Measurements from ENCODE around the gene HSPG2.
"Not testable (repeated sequence)": the region's sequence is repeated elsewhere in the genome, so short reads cannot be mapped to it uniquely, and the experiment has no call there.

The HSPG2 gene

DNA sequence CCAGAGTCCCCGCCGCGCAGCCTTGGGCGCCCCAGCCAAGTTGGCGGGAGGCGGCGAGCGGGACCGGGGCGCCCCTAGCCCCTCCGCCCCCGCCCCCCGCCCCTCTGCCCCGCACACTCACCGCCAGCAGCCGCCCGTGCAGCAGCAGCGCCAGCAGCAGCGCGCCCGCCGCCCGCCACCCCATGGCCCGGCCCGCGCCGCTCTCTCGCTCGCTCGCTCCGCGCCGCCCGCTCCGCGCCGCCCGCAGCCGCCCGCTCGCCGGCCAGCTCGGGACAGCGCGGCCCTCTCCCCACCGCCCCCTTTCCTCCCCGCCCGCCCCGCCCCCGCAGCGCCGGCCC lies at the start of gene HSPG2:
Gene HSPG2, minus strand, starts transcription at position 277 of the 338 bp plus-strand sequence. Its CDS starts 93 bp downstream, at position 184.
- H3K27ac ChIP-seq: peak within 1 kb of the TSS; percentile 39; the same call in 1 of the 2 replicates
- TF ChIP-seq CTCF (IDR thresholded peaks at IDR 0.05) (no peak), ZFX (IDR thresholded peaks at IDR 0.05; ENCODE audit: borderline replicate concordance) (no peak)

GRCh38 chr1:21986386-21986785 lies 49.3 kb upstream of the HSPG2 start:
- not testable (repeated sequence) for H3K27ac ChIP-seq

DNA sequence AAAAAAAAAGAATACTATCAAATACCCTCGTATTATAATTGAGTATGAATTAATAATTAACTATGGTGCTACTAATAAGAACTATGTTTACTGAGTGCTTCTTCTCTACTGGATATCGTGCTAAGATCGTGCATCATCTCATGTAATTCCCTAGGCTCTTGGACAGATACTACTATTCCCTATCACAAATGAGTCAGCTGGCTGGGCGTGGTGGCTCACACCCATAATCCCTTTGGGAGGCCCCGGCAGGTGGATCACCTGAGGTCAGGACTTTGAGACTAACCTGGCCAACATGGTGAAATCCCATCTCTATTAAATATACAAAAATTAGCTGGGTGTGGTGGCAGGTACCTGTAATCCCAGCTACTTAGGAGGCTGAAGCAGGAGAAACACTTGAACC lies 48.8 kb upstream of the HSPG2 start:
- not testable (repeated sequence) for H3K27ac ChIP-seq

GRCh38 chr1:21983539-21983938 lies 46.4 kb upstream of the HSPG2 start:
- not testable (repeated sequence) for H3K27ac ChIP-seq

DNA sequence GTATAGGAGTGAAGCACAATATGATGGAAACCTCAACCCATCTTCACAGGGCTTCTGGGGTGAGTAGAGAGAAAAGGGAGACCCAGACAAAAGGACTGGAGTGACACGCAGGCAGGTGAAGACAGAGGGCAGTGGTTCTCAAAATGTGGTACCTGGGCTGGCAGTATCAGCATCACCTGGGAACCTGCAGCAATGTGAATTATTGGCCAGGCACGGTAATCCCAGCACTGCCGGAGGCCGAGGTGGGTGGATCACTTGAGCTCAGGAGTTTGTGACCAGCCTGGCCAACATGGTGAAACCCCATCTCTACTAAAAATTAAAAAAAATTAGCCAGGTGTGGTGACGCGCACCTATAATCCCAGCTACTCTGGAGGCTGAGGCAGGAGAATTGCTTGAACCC lies 45.0 kb upstream of the HSPG2 start:
- TF ChIP-seq CTCF (IDR thresholded peaks at IDR 0.05): 0 out of 2 replicates have a peak, but pooled peaks have one; percentile 5

DNA sequence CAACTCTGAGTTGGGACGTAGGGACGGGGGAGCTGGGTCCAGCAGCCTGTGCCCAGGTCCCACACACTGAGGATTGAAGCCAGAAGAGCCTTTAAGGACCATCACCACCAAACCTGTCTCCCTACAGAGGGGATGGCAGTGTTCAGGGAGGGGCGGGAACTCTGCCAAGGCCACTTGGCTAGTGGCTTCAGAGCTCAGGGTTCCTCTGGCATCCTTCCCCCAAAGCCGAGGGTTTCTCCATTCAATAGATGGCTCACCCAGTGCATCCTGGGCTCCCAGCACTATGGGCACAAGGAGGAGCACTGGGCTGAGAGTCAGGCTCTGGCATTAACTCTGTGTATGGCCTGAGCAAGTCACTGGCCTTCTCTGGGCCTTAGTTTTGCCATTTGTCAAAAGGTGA lies 44.1 kb upstream of the HSPG2 start:
- not testable (repeated sequence) for H3K27ac ChIP-seq

More for the DNA sequence above, 45.0 kb upstream of the HSPG2 start:
- H3K27ac ChIP-seq: not testable (repeated sequence)

- H3K27ac ChIP-seq: not testable (repeated sequence)
Observed at GRCh38 chr1:21980515-21981220, 43.6 kb upstream of the HSPG2 start.

DNA sequence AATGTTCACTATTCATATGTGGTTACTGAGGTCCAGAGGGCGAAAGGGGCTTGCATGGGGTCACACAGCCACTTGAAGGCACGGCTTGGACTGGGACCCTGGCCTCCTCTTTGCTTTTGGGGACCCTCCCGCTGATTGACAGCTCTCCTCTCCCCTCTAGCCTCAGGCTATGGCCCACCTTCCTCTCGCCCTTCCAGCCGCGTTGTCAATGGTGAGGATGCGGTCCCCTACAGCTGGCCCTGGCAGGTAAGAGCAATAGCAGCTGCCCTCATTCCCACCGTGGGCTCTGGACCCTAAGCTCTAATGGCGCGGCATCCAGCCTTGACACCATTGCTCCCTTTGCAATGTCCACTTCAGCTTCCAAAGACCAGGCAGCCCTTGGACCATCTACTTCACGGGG lies 41.1 kb upstream of the HSPG2 start:
- not testable (repeated sequence) for H3K27ac ChIP-seq

GRCh38 chr1:21976703-21977239 lies 39.7 kb upstream of the HSPG2 start, which contains the start of gene CELA3B:
CELA3B (plus strand) TSS chr1:21977022; CDS start chr1:21977040, 18 bp downstream.
- H3K27ac ChIP-seq: not testable (repeated sequence)

- H3K27ac ChIP-seq: not testable (repeated sequence)
Observed at GRCh38 chr1:21975296-21975695, 38.2 kb upstream of the HSPG2 start.

- H3K27ac ChIP-seq: not testable (repeated sequence)
Observed at GRCh38 chr1:21974699-21975098, 37.6 kb upstream of the HSPG2 start.

- not testable (repeated sequence) for H3K27ac ChIP-seq
Observed at GRCh38 chr1:21973948-21974347, 36.8 kb upstream of the HSPG2 start.

DNA sequence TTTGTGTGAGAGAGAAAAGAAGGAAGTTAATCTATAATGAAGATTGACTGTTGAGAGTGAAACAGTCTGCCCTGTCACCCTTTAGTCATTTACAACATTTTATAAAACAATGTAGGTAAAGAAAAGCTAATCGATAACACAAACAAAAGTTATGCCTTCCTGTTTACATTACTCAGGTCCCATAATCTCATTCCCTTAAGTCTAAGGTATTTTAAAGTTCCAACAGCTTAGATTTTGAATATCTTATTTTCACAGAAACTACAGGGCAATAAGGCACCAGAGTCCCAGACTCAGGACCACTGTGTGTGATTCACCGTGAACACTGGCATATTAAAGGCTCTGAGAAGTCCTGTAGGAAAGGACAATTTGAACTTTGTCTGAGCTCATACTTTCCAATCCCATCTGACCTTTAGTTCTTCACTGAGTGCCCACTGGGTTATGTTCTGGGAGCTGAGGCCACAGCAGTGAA lies 35.9 kb upstream of the HSPG2 start:
- not testable (repeated sequence) for H3K27ac ChIP-seq

- not testable (repeated sequence) for H3K27ac ChIP-seq
Observed at GRCh38 chr1:21970523-21970922, 33.4 kb upstream of the HSPG2 start.

DNA sequence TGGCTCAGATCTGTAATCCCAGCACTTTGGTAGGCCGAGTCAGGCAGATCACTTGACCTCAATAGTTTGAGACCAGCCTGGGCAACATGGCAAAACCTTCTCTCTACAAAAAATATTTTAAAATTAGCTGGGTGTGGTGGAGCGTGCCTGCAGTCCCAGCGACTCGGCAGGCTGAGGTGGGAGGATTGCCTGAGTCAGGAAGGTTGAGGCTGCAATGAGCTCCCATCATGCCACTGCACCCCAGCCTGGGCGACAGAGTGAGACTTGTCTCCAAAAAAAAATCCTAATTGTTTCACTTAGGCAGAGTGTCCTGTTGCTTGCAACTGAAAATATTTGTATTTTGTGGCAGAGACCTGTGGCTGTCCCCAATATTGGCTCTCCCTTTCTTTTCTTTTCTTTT lies 32.0 kb upstream of the HSPG2 start:
- H3K27ac ChIP-seq: not testable (repeated sequence)

GRCh38 chr1:21967216-21967615 lies 30.1 kb upstream of the HSPG2 start:
- not testable (repeated sequence) for H3K27ac ChIP-seq

All from 22Rv1 (cell line).